Common myeloid progenitor, CD34-positive (primary cell): ENCODE measurements around the gene ZNF593OS.

Source experiments
- CTCF ChIA-PET: fragments of 350-600 bp; sonication (Branson Sonifier 250); formaldehyde crosslinking; loops from one replicate; lab custom pipeline; 2021; ENCODE audit warnings: antibody characterized with exemption; lab: Charles Lee
- POLR2A ChIA-PET: fragments of 350-600 bp; sonication (Branson Sonifier 250); formaldehyde crosslinking; loops from one replicate; lab custom pipeline; 2021; ENCODE audit warnings: antibody characterized with exemption; lab: Charles Lee
- DNase-seq, 3 donors: peaks; one replicate each; pipeline versions ENCODE4 v3.0.0 to v3.0.0-alpha.2; 2013
- H3K27ac ChIP-seq, 2 experiments: 1 replicate in 1 of 2; 2 replicates in 1 of 2; pipeline ENCODE4 v1.7.0; 2013; ENCODE audit warnings: inconsistent platforms in 2 of 2, low read length in 2 of 2, mild to moderate bottlenecking in 2 of 2, low read depth in 1 of 2, moderate library complexity in 1 of 2; ENCODE audit not compliant: severe bottlenecking in 2 of 2, insufficient read depth in 1 of 2, poor library complexity in 1 of 2
- H3K27me3 ChIP-seq, 5 experiments: replicated peaks in 2 of 5; 1 replicate in 3 of 5; 2 replicates in 2 of 5; pipeline versions ENCODE4 v1.6.1 to v1.7.0; 2013; ENCODE audit warnings: low read length in 4 of 5, mild to moderate bottlenecking in 2 of 5, moderate library complexity in 2 of 5, inconsistent platforms in 1 of 5; ENCODE audit not compliant: insufficient read depth in 5 of 5, control insufficient read depth in 4 of 5
- H3K36me3 ChIP-seq, 4 experiments: 1 replicate in 2 of 4; 2 replicates in 2 of 4; pipeline versions ENCODE4 v1.6.1 to v1.7.0; 2013; ENCODE audit warnings: low read length in 3 of 4, control low read depth in 1 of 4, mild to moderate bottlenecking in 1 of 4; ENCODE audit not compliant: control insufficient read depth in 4 of 4, insufficient read depth in 4 of 4
- H3K4me1 ChIP-seq, 4 experiments: 1 replicate in 3 of 4; 2 replicates in 1 of 4; pipeline versions ENCODE4 v1.6.1 to v1.7.1; 2013; ENCODE audit warnings: low read length in 3 of 4, mild to moderate bottlenecking in 3 of 4, control low read depth in 1 of 4, inconsistent platforms in 1 of 4, moderate library complexity in 1 of 4; ENCODE audit not compliant: control insufficient read depth in 4 of 4, insufficient read depth in 4 of 4; ENCODE audit errors: control extremely low read depth in 1 of 4
- H3K4me3 ChIP-seq, 7 experiments: 1 replicate in 4 of 7; 2 replicates in 3 of 7; pipeline versions ENCODE4 v1.5.1 to v1.7.0; 2013; ENCODE audit warnings: mild to moderate bottlenecking in 7 of 7, low read length in 6 of 7, moderate library complexity in 6 of 7, inconsistent platforms in 2 of 7, low read depth in 2 of 7, control low read depth in 1 of 7; ENCODE audit not compliant: insufficient read depth in 4 of 7, control insufficient read depth in 1 of 7; ENCODE audit errors: extremely low read depth in 1 of 7
- H3K9me3 ChIP-seq, 5 experiments: 1 replicate in 4 of 5; 2 replicates in 1 of 5; pipeline versions ENCODE4 v1.6.1 to v1.7.1; 2013; ENCODE audit warnings: low read length in 4 of 5, mild to moderate bottlenecking in 2 of 5, inconsistent platforms in 1 of 5, low read depth in 1 of 5, moderate library complexity in 1 of 5; ENCODE audit not compliant: control insufficient read depth in 4 of 5, insufficient read depth in 2 of 5; ENCODE audit errors: control extremely low read depth in 1 of 5
- WGBS: methylation state at CpG from one replicate; pipeline ENCODE4 v1.1.5; 2013; ENCODE audit not compliant: insufficient coverage; 5-methylcytosine and 5-hydroxymethylcytosine counted together

The ZNF593OS gene

GRCh38 chr1:26130695-26131094 is 40.9 kb downstream of the ZNF593OS start:
- Histone ChIP-seq H3K27me3 (no peaks in the 10 kb centered on the region), H3K27ac (no peak overlapping the region), H3K9me3 (peaks cover 0 to 1% (median 0%) of the 10 kb centered on the region in 5 experiments), H3K4me1 (peaks cover 11 to 42% (median 33%) of the 10 kb centered on the region in 4 experiments), H3K36me3 (no peaks in the 10 kb centered on the region), H3K4me3 (no peak overlapping the region)
- WGBS: no CpG with 5 or more reads among the region's 1 CpG
- DNase-seq: no peak
- CTCF ChIA-PET: interaction anchor here (1.3 to 10.7 kb wide), 3 partner anchors 12 to 26 kb away, joined by 3 to 188 read pairs (median 4); no protein-coding TSS in a partner anchor
- POLR2A ChIA-PET: interaction anchor here (0.6 kb wide), 1 partner anchor 925 kb away, joined by 4 read pairs; no protein-coding TSS in a partner anchor

- no peaks in the 10 kb centered on the region for H3K36me3 ChIP-seq
- no peaks in the 10 kb centered on the region for H3K9me3 ChIP-seq
- H3K4me3 ChIP-seq: no peak overlapping the region
- CTCF ChIA-PET: interaction anchor here (0.7 to 10.7 kb wide), 3 partner anchors 14 to 26 kb away, joined by 3 to 188 read pairs (median 4); no protein-coding TSS in a partner anchor
- WGBS: no CpG with 5 or more reads among the region's 4 CpGs
- no peak for DNase-seq
- no peaks in the 10 kb centered on the region for H3K27me3 ChIP-seq
- POLR2A ChIA-PET: no interaction called here
- peak overlapping the region in 1 of 2 experiments; percentile 97 for H3K27ac ChIP-seq
- H3K4me1 ChIP-seq: peaks cover 20 to 51% (median 39%) of the 10 kb centered on the region in 4 experiments
These were observed 41.9 kb downstream of the ZNF593OS start for GRCh38 chr1:26129778-26130177.

DNA sequence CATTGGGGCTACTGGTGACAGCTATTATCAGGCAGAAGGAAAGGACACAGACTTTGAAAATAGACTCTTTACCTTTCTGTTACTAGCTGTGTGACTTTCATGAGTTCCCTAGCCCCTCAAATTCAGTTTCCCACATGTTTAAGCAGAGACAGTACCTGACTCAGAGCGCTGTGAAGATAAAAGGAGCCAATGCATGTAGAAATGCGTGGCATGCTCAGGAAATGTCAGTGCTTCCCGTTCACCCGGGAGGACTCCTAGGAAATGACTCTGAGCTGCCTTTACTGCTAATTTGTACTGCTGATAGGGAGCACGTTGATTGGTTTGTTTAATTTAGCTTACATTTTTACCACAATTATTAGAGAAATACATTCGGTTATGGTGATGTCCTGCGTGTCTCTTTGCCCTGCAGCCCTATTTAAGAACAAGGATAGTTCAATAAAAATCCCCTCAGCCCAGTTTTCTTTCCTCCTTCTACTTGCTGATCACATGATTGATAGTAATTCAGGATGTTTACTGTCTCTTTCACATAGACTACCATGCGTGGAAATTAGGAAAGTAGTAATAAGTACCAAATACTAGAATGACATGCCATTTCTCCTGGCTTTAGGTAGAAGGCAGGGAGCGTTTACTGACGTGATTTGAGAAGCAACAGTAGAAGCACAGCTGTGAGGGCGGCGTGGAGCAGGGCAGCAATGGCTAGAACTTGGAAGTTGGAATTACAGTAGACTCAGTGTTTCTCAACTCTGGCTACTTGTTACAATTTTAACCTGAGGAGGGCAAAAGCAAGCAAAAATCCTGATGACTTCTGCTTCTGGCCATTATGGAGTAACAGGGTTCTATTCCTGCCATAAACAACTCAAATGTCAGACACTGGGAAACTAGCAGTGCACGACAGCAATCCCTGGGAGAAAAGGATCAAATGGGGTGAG is 44.1 kb downstream of the ZNF593OS start:
- peak in 2 of 3 donors; percentile 56 to 65 for DNase-seq
- H3K4me1 ChIP-seq: peaks cover 37 to 73% (median 57%) of the 10 kb centered on the region in 4 experiments
- peak overlapping the region; percentile 93 to 97 for H3K27ac ChIP-seq
- peak overlapping the region in 6 of 7 experiments; percentile 15 to 71 (median 46) for H3K4me3 ChIP-seq
- no peaks in the 10 kb centered on the region for H3K9me3 ChIP-seq
- ChIA-PET CTCF (interaction anchor here (1.0 to 10.7 kb wide), 7 partner anchors 10 to 237 kb away, joined by 3 to 188 read pairs (median 9); no protein-coding TSS in a partner anchor), POLR2A (interaction anchor here (0.7 to 1.7 kb wide), 5 partner anchors 10 to 92 kb away, joined by 3 to 14 read pairs (median 5); partner anchors contain the start of gene PDIK1L)
- 38% methylated on average over 6 of the region's 13 CpGs for WGBS
- H3K36me3 ChIP-seq: peaks cover 0 to 6% (median 0%) of the 10 kb centered on the region in 4 experiments
- no peaks in the 10 kb centered on the region for H3K27me3 ChIP-seq

DNA sequence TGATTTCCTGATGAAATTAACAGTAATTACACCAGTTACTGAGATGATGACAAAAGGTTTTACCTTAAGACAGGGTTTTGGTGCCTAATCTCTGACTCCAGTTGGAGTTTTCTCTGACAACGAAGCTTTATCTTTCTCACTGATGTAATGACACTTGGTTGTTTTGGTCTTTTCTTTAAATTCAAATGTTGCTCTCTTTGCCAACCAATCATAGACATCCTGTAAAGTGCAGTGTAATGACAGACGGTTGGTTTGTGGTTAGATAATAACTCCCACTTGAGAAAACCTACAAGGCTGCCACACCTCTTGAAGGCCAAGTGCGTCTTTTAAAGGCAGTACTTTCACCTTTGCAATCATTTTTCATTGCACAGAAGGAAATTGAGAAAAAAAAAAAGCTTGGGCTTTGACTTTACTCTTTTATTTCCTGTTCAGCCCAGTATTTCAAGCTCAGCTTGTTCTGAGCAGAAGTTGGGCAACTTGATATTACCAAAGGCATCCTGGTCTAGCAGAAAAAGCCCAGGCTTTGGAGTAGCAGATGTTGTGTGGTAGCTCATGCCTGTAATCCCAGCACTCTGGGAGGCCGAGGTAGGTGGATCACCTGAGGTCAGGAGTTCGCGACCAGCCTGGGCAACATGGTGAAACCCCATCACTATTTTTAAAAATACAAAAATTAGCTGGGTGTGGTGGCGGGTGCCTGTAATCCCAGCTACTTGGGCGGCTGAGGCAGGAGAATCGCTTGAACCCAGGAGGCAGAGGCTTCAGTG is 45.1 kb downstream of the ZNF593OS start:
- Histone ChIP-seq H3K4me1 (peaks cover 45 to 83% (median 64%) of the 10 kb centered on the region in 4 experiments), H3K4me3 (peak overlapping the region in 5 of 7 experiments; percentile 27 to 71 (median 48)), H3K36me3 (peaks cover 0 to 13% (median 3%) of the 10 kb centered on the region in 4 experiments), H3K27ac (peak overlapping the region; percentile 93 to 97), H3K9me3 (no peaks in the 10 kb centered on the region), H3K27me3 (no peaks in the 10 kb centered on the region)
- peak; percentile 92 to 99 (median 97) for DNase-seq
- WGBS: 47% methylated on average over 3 of the region's 9 CpGs
- CTCF ChIA-PET: interaction anchor here (0.6 to 10.7 kb wide), 9 partner anchors 9 to 238 kb away, joined by 3 to 188 read pairs (median 7); no protein-coding TSS in a partner anchor
- POLR2A ChIA-PET: interaction anchor here (0.7 to 1.7 kb wide), 8 partner anchors 11 to 33 kb away, joined by 3 to 14 read pairs (median 4); partner anchors contain the start of gene PDIK1L

DNA sequence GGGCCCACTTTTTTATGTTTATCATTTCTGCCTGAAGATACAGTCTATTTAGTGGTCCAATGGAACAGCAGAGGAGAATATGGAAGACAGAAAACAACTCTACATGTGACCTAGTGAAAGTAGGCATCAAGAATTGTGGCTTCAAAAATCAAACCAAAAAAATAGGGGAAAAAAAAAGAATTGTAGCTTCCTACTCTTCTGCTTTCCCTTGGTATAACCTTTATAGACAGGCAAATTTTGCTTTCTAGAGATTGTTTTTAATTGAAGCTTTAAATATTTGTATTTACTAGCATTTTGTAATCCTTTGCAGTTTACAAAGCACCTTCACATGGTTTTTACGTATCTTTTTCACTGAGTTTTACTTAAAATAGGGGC is 45.7 kb downstream of the ZNF593OS start:
- Histone ChIP-seq H3K27me3 (no peaks in the 10 kb centered on the region), H3K4me1 (peaks cover 48 to 88% (median 66%) of the 10 kb centered on the region in 4 experiments), H3K36me3 (peaks cover 0 to 13% (median 3%) of the 10 kb centered on the region in 4 experiments), H3K27ac (peak overlapping the region; percentile 93 to 97), H3K4me3 (peak overlapping the region in 4 of 7 experiments; percentile 44 to 71 (median 47)), H3K9me3 (no peaks in the 10 kb centered on the region)
- DNase-seq: peak in 1 of 3 donors; percentile 35
- POLR2A ChIA-PET: interaction anchor here (0.7 to 1.7 kb wide), 7 partner anchors 11 to 34 kb away, joined by 3 to 14 read pairs (median 3); partner anchors contain the start of gene PDIK1L
- no CpG with 5 or more reads among the region's 1 CpG for WGBS
- CTCF ChIA-PET: interaction anchor here (1.5 to 10.7 kb wide), 6 partner anchors 11 to 239 kb away, joined by 3 to 188 read pairs (median 10); no protein-coding TSS in a partner anchor

DNA sequence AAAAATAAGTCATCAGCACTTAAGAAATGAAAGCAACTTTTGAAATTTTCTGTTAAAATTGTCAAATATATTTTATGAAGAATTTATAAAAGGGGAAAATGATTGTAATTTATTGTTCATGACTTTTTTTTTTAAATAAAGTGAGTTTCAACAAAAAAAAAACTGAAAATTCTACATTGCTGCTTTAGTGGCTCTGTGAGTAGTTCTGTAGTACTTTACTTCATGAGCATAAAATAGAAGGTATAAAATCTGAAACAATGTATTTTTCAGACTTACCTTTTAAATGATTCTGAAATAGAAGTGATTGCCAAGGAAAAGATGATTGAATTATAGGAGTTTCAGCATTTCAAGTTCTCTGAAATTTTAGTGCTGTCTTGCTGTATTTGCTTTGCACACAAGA is 46.2 kb downstream of the ZNF593OS start:
- POLR2A ChIA-PET: interaction anchor here (0.6 kb wide), 1 partner anchor 15 kb away, joined by 6 read pairs; no protein-coding TSS in a partner anchor
- CTCF ChIA-PET: interaction anchor here (1.6 to 10.7 kb wide), 4 partner anchors 10 to 18 kb away, joined by 5 to 188 read pairs (median 12); no protein-coding TSS in a partner anchor
- Histone ChIP-seq H3K9me3 (no peaks in the 10 kb centered on the region), H3K27ac (peak overlapping the region; percentile 93 to 97), H3K4me3 (peak overlapping the region in 1 of 7 experiments; percentile 71), H3K4me1 (peaks cover 48 to 88% (median 67%) of the 10 kb centered on the region in 4 experiments), H3K36me3 (peaks cover 0 to 13% (median 3%) of the 10 kb centered on the region in 4 experiments), H3K27me3 (no peaks in the 10 kb centered on the region)
- no peak for DNase-seq
